Astrocyte of the spinal cord (primary cell): ENCODE results near the gene RBL1.
"Not testable (repeated sequence)": the region's sequence is repeated elsewhere in the genome, so short reads cannot be mapped to it uniquely, and the experiment has no call there.

ENCODE experiments used
- DNase-seq: peaks from one replicate; pipeline ENCODE4 v3.0.0; 2011; ENCODE audit warnings: low read depth, low spot score
- H3K4me3 ChIP-seq: 2 replicates; pipeline ENCODE4 v1.5.1; 2011; ENCODE audit warnings: low read depth, mild to moderate bottlenecking, low read length, moderate library complexity
- in situ Hi-C: cut with HindIII; loops from 2 replicates; pipeline ENCODE4 v1.10.0; 2017; ENCODE audit warnings: low sequenced_read_pairs
- TF ChIP-seq, protein P1 (sequence below): IDR thresholded peaks from 2 replicates; pipeline ENCODE4 v1.5.1; 2012; ENCODE audit warnings: low read depth, mild to moderate bottlenecking, low read length, inconsistent platforms

Gene RBL1

DNA sequence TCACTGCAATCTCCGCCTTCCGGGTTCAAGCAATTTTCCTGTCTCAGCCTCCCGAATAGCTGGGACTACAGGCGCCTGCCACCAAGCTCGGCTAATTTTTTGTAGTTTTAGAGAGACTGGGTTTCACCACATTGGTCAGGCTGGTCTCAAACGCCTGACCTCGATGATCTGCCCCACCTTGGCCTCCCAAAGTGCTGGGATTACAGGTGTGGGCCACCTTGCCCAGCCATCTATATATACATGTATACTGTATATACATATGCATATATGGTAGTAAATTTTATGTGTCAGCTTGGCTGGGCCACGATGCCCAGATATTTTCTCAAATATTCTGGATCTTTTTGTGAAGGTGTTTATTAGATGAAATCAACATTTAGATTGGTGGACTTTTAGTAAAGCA is 18.8 kb downstream of the RBL1 start:
- in situ Hi-C loops: no loop called here
- no peak overlapping the region for H3K4me3 ChIP-seq
- TF ChIP-seq, protein P1, sequence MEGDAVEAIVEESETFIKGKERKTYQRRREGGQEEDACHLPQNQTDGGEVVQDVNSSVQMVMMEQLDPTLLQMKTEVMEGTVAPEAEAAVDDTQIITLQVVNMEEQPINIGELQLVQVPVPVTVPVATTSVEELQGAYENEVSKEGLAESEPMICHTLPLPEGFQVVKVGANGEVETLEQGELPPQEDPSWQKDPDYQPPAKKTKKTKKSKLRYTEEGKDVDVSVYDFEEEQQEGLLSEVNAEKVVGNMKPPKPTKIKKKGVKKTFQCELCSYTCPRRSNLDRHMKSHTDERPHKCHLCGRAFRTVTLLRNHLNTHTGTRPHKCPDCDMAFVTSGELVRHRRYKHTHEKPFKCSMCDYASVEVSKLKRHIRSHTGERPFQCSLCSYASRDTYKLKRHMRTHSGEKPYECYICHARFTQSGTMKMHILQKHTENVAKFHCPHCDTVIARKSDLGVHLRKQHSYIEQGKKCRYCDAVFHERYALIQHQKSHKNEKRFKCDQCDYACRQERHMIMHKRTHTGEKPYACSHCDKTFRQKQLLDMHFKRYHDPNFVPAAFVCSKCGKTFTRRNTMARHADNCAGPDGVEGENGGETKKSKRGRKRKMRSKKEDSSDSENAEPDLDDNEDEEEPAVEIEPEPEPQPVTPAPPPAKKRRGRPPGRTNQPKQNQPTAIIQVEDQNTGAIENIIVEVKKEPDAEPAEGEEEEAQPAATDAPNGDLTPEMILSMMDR: no peak
- no peak for DNase-seq

DNA sequence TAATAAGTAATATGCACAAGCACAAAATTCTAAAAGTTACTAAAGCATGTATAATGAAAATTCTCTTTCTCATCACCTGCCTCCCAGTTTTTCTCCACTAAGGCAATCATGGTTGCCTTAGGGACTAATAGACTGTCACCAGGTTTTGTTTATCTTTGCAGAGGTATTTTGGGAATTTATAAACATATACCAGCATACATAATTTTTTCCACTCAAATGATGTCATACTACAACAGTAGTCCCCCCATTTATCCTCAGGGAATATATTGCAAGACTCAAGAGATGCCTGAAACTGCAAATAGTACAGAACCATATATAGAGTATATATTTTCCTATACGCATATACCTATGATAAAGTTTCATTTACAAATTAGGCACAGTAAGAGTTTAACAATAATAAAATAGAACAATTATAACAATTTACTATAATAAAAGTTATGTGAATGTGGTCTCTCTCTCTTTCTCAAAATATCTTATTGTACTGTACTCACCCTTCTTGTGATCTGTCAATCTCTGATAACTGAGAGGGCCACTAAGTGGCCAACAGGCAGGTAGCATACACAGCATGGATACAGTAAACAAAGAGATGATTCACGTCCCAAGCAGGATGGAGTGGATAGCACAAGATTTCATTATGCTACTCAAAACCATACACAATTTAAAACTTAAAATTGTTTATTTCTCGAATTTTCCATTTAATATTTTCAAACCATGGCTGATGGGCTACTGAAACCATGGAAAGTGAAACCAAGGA is 19.7 kb downstream of the RBL1 start:
- in situ Hi-C loops: no loop called here
- no peak for DNase-seq
- H3K4me3 ChIP-seq: no peak overlapping the region
- TF ChIP-seq, protein P1: no peak

DNA sequence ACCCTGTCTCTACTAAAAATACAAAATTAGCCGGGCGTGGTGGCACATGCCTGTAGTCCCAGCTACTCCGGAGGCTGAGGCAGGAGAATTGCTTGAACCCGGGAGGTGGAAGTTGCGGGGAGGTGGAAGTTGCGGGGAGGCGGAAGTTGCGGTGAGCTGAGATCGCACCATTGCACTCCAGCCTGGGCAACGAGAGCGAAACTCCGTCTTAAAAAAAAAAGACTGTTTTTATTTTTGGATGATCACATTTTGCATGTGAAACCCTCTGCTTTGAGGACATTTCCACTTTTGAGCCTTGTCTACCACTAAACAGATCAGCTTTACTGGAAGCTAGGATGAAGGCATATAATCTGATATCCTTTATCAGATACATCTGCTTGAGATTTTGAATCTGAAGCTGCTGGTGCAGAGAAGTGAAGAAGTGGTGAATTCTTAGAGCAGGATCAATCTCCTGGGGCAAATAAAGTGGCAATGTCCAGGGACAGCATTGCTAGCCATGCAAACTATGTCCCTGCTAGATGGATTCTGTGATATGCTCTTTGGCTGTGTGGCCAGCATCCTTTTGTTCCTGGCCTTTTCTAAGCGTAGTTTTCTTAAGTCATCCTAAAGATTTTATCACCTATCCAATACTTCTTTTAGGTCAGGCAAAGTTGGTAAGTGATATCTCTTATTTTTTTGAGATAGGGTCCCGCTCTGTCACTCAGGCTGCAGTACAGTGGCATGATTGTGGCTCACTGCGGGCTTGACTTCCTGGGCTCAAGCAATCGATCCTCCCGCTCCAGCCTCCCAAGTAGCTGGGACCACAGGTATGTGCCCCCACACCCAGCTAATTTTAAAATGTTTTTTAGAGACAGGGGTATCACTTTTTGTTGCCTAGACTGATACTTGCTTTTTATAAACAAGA is 23.3 kb downstream of the RBL1 start:
- DNase-seq: no peak
- H3K4me3 ChIP-seq: no peak overlapping the region
- TF ChIP-seq, protein P1: no peak
- in situ Hi-C loops: no loop called here

DNA sequence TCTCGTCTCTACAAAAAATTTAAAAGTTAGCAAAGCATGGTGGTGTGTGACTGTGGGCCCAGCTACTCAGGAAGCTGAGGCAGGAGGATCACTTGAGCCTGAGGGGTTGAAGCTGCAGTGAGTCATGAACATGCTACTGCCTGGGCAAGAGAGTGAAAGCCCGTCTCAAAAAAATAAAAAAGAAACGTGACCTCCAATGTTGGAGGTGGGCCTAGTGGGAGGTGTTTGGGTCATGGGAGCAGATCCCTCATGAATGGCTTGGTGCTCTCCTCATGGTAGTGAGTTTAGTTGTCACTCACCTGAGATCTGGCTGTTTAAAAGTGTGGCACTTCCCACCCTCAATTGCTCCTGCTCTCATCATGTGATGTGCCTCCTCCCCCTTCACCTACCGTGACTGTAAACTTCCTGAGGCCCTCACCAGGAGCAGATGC is 24.3 kb downstream of the RBL1 start:
- in situ Hi-C loops: no loop called here
- no peak overlapping the region for H3K4me3 ChIP-seq
- TF ChIP-seq, protein P1: no peak
- DNase-seq: peak; percentile 39

DNA sequence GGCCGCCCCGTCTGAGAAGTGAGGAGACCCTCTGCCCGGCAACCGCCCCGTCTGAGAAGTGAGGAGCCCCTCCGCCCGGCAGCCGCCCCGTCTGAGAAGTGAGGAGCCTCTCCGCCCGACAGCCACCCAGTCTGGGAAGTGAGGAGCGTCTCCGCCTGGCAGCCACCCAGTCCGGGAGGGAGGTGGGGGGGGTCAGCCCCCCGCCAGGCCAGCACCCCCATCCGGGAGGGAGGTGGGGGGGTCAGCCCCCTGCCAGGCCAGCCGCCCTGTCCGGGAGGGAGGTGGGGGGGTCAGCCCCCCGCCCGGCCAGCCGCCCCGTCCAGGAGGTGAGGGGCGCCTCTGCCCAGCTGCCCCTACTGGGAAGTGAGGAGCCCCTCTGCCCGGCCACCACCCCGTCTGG is 26.2 kb downstream of the RBL1 start:
- H3K4me3 ChIP-seq, DNase-seq, in situ Hi-C loops: not testable (repeated sequence)

DNA sequence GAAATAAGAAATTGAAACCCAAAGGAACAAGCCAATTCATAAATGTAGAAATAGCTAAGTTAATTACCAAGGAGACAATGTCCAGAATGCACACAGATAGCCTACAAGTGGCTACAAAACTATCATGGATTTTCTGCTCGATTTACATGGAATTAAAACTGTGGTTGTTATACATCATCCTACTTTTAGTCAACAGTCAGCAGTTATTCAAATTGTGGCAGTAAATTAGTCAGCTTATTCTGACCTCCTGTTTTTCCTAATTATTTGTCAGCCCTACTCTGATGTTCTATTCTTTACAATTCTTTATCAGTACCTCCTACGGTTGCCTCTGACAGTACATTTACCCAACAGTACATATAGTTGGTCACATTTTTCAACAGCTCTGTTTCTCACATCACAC is 29.6 kb downstream of the RBL1 start:
- in situ Hi-C loops: no loop called here
- no peak for DNase-seq
- TF ChIP-seq, protein P1: no peak
- H3K4me3 ChIP-seq: no peak overlapping the region

DNA sequence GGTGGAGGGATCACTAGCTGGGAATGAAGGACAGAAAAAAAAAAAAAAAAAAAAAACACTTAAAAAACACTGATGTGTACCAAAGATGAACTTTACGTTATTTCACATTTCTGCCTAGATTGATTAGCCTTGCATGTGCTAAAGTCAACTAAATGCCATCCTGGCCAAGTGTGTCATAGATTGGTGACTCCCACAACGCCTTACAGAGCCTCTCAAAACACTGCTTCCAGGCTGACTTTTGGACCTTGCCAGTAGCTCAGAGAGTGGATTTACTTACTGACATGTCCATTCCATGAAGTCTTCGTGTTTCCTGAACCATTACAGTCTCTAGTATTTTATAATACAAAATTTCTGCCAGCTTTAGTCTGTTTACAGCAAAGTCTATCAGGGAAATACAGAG is 40.5 kb downstream of the RBL1 start:
- in situ Hi-C loops: no loop called here
- DNase-seq: no peak
- no peak overlapping the region for H3K4me3 ChIP-seq
- TF ChIP-seq, protein P1: no peak
